Liver (tissue), 3 donors: ENCODE results near the gene OR3A1.

ENCODE experiments used
- EGR1 ChIP-seq, 2 donors: IDR thresholded peaks; 2 replicates each; pipeline ENCODE4 v1.6.1; 2016 to 2018; ENCODE audit warnings: antibody characterized with exemption in 2 of 2, low read depth in 2 of 2
- GABPA ChIP-seq, 2 donors: IDR thresholded peaks in 1 of 2; conservative IDR thresholded peaks in 1 of 2; 2 replicates each; pipeline ENCODE4 v1.6.1; 2016; ENCODE audit warnings: antibody characterized with exemption in 2 of 2, mild to moderate bottlenecking in 1 of 2, moderate library complexity in 1 of 2
- JUND ChIP-seq, 2 donors: IDR thresholded peaks; 2 replicates each; pipeline ENCODE4 v1.6.1; 2016; ENCODE audit warnings: antibody characterized with exemption in 2 of 2
- SP1 ChIP-seq: IDR thresholded peaks from 2 replicates; pipeline ENCODE4 v1.6.1; 2018; ENCODE audit warnings: antibody characterized with exemption, mild to moderate bottlenecking
- TF ChIP-seq, protein P1 (sequence below): IDR thresholded peaks from 2 replicates; pipeline ENCODE4 v1.6.1; 2016; ENCODE audit warnings: antibody characterized with exemption
- TF ChIP-seq, protein P2 (sequence below): fragments of 150-350 bp; IDR thresholded peaks from 2 replicates; pipeline ENCODE4 v1.5.1; 2017; ENCODE audit warnings: improper control_type of control experiment, low read depth, low read length; ENCODE audit not compliant: missing input control
- TF ChIP-seq, protein P3 (sequence below): IDR thresholded peaks from 2 replicates; pipeline ENCODE4 v1.6.1; 2016; ENCODE audit warnings: antibody characterized with exemption
- TF ChIP-seq, protein P4 (sequence below): IDR thresholded peaks from 2 replicates; pipeline ENCODE4 v1.6.1; 2016; ENCODE audit warnings: antibody characterized with exemption, mild to moderate bottlenecking
- donor health status: healthy.
- donor health status: healthy.

DNA sequence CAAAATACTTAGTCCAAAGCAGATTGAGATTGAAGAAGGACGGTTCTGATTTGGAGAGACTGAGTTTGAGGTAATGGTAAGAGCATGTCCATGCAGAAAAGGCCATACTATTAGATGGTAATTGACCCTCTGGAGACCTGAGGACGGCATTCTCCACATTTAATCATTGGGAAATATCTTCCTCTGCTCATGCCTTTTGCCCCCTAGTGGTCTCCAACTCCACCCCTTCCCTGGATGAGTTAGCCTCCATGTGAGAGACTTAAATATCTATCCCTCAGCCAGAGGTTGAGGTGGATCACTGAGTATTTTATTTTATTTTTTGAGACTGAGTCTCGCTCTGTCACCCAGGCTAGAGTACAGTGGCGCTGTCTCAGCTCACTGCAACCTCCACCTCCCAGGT lies 10.4 kb upstream of the OR3A1 start:
- TF ChIP-seq, protein P1, sequence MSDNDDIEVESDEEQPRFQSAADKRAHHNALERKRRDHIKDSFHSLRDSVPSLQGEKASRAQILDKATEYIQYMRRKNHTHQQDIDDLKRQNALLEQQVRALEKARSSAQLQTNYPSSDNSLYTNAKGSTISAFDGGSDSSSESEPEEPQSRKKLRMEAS = no peak
- TF ChIP-seq, protein P2, sequence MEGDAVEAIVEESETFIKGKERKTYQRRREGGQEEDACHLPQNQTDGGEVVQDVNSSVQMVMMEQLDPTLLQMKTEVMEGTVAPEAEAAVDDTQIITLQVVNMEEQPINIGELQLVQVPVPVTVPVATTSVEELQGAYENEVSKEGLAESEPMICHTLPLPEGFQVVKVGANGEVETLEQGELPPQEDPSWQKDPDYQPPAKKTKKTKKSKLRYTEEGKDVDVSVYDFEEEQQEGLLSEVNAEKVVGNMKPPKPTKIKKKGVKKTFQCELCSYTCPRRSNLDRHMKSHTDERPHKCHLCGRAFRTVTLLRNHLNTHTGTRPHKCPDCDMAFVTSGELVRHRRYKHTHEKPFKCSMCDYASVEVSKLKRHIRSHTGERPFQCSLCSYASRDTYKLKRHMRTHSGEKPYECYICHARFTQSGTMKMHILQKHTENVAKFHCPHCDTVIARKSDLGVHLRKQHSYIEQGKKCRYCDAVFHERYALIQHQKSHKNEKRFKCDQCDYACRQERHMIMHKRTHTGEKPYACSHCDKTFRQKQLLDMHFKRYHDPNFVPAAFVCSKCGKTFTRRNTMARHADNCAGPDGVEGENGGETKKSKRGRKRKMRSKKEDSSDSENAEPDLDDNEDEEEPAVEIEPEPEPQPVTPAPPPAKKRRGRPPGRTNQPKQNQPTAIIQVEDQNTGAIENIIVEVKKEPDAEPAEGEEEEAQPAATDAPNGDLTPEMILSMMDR = no peak
- TF ChIP-seq GABPA (IDR thresholded peaks at IDR 0.05 in 1 of 2, conservative IDR thresholded peaks at IDR 0.05 in 1 of 2) (no peak), SP1 (no peak), EGR1 (IDR thresholded peaks at IDR 0.05; ENCODE audit: low read depth in 2 of 2) (no peak), JUND (IDR thresholded peaks at IDR 0.05) (no peak)
- TF ChIP-seq, protein P3, sequence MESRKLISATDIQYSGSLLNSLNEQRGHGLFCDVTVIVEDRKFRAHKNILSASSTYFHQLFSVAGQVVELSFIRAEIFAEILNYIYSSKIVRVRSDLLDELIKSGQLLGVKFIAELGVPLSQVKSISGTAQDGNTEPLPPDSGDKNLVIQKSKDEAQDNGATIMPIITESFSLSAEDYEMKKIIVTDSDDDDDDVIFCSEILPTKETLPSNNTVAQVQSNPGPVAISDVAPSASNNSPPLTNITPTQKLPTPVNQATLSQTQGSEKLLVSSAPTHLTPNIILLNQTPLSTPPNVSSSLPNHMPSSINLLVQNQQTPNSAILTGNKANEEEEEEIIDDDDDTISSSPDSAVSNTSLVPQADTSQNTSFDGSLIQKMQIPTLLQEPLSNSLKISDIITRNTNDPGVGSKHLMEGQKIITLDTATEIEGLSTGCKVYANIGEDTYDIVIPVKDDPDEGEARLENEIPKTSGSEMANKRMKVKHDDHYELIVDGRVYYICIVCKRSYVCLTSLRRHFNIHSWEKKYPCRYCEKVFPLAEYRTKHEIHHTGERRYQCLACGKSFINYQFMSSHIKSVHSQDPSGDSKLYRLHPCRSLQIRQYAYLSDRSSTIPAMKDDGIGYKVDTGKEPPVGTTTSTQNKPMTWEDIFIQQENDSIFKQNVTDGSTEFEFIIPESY = no peak
- TF ChIP-seq, protein P4, sequence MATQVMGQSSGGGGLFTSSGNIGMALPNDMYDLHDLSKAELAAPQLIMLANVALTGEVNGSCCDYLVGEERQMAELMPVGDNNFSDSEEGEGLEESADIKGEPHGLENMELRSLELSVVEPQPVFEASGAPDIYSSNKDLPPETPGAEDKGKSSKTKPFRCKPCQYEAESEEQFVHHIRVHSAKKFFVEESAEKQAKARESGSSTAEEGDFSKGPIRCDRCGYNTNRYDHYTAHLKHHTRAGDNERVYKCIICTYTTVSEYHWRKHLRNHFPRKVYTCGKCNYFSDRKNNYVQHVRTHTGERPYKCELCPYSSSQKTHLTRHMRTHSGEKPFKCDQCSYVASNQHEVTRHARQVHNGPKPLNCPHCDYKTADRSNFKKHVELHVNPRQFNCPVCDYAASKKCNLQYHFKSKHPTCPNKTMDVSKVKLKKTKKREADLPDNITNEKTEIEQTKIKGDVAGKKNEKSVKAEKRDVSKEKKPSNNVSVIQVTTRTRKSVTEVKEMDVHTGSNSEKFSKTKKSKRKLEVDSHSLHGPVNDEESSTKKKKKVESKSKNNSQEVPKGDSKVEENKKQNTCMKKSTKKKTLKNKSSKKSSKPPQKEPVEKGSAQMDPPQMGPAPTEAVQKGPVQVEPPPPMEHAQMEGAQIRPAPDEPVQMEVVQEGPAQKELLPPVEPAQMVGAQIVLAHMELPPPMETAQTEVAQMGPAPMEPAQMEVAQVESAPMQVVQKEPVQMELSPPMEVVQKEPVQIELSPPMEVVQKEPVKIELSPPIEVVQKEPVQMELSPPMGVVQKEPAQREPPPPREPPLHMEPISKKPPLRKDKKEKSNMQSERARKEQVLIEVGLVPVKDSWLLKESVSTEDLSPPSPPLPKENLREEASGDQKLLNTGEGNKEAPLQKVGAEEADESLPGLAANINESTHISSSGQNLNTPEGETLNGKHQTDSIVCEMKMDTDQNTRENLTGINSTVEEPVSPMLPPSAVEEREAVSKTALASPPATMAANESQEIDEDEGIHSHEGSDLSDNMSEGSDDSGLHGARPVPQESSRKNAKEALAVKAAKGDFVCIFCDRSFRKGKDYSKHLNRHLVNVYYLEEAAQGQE = no peak
